ENCODE measurements around the gene SPG7.

- no peak for TF ChIP-seq POLR2A (IDR thresholded peaks at IDR 0.05; ENCODE audit: low read length)
- TF ChIP-seq GATA1 (IDR thresholded peaks at IDR 0.05; ENCODE audit: low read depth, low read length): no peak
Measured at GRCh38 chr16:89600427-89600826, 92.2 kb downstream of the SPG7 start.
